Stimulated activated CD8-positive, alpha-beta memory T cell treated with anti-CD3 and anti-CD28 coated beads, Interleukin-15, amount 100 ng/mL, for 24 hours (primary cell): ENCODE measurements around the gene CCDC85C.

Source experiments
- DNase-seq: peaks from one replicate; pipeline ENCODE4 v3.0.0-alpha.2; 2020; ENCODE audit warnings: low read depth

Gene CCDC85C

DNA sequence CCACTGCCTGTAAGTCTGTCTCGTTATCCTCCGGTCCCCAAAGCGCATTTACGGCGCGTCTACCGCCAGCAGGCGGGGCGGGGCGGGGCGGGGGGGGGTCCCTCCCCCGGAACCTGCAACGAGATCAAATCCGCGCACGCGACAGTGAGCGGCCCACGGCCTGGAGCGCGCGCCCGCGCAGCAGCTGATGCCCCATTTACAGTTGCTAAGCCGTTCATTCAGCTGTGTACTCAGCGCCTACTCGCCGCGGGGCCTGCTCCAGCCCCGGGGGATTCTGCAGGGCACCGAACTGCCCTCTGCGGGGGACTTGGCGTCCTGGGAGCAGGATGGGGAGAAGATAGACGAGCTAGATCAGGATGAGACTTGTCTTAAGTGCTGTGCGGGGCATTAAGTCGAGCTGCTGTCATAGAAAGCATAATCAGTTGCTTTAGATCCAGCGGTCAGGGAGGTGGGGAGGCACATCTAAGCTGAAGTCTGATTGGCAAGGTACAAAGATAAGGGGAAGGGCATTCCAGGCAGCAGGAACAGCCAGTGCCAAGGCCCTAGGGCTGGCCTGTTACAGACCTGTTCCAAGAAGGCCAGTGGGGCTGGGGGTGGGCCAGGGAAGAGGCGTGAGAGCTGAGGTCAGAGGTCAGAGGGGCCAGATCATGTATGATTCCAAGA is 1.4 kb upstream of the CCDC85C start:
- DNase-seq = peak; percentile 29

DNA sequence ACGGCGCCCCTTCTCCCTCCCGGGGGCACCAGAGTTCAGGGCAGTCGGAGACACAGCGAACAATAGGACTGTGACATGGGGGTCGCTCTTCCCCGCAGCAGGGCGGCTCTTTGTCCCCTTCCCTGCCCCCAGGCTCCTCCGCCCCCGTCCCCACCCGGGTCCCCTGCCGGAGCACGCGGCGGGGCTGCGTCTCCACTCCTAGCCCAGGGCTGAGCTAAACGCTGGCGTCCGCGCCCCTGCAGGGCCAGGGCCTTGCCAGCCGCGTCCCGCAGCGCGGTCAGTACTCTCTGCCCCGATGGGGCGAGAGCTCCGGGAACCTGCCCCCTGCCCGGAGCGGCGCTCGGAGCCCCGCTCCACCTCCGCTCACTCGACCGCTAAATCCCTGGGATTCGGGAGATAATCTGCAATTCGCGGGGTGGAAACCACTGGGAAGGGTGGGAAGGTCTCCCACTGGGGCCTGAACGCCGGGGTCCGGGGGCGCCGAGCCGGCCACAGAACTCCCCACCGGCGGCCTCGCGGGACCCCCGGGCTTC is 825 bp upstream of the CCDC85C start:
- peak; percentile 13 for DNase-seq

DNA sequence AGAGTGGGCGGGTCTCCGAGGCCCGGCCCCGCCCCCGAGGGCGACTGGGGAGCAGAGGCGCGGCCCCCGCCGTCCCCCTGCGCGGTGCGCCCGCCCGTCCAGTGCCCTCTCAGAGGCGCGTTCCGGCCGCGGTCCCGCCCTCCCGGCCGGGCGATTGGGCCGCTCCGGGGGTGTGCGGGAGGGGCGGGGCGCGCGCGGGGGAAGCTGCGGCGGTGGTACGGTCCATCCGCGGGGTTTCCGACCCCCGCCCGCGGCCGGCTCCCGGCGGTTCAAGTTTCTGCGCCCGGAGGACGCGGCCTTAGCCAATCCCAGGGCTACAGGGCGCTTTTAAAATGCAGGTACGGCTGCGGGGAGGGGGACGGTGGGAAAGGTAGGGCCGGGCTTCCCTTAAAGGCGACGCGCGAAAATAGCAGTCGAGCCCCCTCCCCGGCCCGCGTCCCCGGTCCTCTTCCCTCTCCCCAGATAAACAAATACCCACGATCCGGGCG is 315 bp upstream of the CCDC85C start:
- DNase-seq = peak; percentile 83

DNA sequence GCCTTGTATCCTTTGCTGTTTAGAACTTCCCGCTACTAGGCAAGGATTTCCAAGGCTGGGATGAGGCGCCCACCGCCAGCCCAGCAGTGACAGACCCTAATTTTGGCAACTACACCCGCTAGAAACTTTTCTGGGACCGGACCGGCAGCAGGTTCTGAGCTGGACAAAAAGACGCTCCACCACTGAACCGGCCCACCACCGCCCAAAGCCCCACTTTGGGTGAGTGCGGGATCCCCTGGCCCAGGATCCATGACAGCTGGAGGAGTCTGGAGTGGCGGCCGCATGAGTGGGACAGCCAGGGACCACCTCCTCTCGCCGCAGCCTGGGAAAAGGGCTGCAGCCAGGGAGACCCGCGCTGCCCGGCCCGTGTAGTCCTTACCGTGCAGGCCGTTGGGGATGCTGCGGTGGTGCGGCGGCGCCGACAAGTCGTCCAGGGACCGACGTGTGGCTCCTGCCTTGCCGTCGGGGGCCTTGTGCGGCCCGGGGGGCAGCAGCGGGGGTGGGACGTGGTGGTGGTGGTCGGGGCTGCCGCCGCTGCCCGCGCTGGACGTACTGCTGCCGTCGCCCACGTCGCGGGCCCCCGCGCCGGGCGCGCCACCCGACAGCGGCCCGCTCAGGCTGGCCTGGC is 1.1 kb downstream of the CCDC85C start:
- no peak for DNase-seq

DNA sequence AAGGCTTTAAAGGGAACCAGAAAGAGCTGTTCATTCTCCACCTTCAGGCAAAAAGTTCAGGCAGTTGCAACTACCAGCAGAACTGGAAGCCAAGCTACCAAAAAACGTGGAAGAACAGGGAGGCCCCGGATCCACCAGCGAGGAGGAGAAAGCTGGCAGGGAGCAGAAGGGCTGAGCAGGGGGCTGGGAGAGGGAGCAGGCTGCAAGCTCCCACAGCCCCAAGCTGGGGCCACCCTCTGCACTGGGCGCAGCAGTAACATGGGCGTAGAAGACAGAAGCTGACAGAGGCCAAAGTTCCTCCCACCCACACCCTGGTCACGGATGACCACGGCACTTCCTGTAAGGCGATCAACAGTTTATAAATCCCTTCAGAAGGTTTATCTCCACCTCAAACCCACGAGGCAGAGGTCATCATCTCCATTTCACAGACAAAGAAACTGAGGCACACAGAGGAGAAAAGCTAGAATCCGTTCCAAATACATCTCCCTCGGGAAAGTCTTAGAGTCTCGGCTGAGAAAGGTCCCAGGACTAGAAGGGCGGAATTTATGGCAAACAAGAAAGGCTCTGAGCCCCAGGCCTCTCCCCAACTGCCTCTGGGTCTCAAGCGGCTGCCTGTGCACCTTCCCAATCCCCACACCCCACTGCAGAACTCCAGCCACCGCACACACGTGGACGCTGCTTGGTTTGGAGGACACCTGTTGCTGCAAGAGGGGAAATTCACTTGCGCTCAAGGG is 1.8 kb downstream of the CCDC85C start:
- DNase-seq = no peak

DNA sequence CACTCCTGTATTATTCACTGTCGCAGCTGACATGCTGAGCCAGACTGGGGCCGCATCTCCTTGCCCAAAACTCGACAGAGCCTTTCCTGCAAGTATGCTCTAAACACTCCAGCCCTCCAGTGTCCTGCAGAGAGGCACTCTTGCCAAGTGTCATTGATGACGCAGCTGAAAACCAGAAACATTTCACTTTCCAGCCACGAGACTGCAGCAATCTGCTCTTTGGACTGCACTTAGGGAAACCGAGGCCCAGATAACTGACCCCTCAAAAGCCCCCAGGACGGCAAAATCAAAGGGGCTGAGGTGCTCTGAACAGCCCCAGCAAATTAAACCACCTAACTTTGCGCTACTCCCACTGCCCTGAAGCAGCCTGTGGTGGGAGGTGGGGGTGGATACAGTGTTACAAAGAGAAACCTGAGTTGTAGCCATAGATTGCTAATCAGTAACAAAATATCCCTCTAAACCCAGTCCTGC is 2.6 kb downstream of the CCDC85C start:
- DNase-seq = no peak

DNA sequence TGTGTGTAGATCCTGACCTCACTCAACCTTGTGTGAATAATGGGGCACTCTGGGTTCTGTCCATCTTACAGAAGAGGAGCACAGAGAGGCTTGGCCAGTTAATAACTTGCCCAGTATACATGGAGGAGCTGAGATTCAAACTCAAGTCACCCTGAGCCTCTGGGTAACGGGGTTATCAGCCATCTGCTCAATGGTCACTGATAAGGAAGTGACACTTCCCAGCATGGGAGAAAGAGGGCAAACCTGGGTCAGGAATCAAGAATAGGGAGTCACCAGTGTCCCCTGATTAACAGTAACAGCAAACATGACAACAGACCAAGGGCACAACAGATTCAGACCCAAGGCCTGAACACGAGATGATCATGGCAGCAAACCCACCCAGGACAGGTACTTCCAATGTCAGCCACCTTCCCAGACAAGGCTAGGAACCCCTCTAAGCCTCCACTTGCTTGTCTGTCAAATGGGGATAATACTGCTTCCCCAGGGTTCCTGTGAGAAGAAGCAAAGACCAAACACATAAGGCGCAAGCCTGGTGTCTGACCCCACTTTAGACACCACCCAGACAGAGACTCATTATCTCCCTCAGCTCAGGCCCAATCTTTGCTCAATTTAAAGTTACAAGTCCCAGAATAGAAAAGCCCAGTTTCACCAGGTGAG is 3.6 kb downstream of the CCDC85C start:
- DNase-seq = no peak

DNA sequence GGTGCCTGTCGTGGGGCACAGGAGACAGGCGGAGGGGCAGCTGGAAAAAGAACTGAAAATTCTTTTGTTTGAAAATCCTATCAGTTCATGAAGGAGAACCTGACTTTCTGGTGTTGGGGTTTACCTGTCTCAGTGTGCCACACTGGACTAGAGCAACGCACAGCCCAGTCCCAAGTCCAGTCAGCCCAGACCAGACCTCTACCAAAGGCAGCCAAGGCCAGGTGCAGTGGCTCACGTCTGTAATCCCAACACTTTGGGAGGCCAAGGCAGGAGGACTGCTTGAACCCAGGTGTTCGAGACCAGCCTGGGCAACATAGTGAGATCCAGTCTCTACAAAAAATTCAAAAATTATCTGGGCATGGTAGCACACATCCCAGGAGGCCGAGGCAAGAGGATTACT is 4.6 kb downstream of the CCDC85C start:
- DNase-seq = no peak

DNA sequence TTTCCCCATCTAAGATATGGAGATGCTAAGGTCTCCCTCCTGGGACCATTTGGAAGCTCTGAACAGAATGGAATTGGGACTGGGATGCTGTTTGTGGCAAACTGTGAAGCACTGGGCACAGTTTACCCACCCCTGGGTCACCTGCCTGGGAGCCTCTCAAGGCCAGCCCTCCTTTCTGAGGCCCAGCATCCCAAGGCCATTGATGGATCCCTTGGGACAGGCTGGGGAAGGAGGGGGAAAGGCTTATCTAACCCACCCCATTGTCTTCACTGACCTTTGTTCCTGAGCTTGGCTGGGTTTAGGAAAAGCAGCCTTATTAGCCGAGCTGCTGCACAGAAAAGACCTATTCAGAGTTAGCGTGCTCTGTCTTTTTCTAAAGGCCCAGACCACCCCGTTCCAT is 5.2 kb downstream of the CCDC85C start:
- DNase-seq = no peak

DNA sequence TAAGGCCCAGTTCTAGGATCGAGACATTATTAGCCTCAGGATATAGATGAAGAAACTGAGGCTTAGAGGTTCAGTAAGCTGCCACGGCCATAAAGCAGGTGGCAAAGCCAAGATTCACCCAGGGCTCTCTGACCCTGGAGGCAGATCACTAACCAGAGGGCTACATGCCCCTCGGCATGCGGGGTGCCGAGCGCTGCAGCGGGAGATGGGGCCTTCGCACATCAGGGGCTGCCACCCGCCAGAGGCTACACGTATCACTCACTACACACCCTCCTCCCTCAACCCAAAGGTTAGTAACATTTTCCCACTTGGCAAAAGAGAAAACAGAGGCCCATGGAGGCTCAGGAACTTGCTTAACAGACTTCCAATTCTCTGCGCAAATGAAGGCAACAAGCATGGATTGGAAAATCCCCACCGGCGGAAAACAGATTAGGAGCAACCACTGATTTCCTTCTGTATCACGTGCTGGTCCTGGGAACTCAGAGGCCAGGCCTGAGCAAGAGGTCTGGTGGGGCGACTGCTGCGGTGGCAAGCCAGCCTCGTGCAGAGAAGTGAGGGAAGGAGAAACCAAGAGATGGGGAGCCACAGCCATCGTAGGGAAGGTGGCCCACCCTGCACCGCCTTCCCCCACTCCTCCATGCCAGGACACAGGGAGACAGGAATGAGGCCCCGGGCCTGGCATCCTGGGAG is 6.0 kb downstream of the CCDC85C start:
- DNase-seq = no peak

DNA sequence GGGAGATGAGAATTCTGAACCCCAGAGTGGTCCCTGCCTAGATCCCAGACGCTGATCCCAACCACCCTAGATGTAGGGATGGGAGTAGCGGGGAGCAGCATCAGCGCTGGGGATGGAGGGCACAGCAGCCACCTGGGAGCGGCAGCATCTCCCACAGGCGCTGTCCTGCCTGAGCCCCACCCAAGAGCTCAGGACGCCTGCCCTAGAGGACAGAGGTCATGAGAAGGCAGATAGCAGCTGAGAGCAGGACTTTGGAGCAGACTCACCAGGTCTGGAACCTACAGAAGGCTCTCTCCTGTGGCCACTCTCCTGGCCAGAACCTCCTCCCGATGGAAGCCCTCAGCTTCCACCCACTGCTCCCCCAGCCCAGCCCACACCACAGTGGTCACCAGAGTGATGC is 7.2 kb downstream of the CCDC85C start:
- no peak for DNase-seq

DNA sequence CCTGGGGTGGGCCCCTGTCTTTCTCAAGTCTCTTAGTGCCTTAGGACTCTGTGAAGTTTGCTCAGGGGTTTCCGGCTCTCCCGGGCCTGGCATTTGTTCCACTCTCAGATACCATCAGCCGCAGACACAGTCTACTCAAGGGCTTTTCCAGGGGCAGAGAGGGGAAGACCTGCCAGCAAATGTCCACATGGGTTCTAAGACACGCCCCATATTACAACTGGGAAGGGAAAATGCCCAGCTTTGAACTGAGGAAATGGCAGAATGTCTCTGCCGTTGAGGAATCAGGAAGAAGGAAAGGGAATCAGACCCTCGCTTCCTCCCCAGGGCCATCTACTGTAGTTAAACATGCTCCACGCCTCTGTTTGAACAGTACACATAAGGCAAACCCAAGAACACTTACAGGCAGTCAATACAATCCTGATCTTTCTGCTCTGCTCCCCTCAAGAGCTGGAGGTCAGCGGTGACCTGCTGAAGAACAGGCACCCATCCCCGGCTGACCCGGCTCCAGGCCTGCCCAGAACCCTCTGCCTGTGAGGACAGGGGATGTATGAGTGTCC is 7.9 kb downstream of the CCDC85C start:
- no peak for DNase-seq

DNA sequence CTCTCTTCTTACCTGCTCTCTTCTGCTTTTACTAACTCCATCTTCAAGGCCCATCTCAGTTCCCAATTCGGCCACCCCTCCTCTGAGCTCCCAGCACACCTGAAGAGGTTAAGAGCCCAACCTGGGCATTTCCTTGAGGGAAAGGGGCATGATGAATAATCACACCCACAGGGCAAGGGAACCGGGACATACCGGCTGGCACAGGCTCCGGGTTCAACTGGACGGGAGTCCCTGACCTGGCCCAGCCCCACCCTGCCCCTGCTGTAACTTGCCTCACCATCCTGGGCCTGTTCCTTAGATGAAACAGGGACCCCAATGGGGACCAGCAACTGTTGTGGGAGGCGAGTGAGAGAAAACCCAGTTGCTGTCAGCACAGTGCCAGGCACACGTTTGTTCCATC is 8.5 kb downstream of the CCDC85C start:
- no peak for DNase-seq

DNA sequence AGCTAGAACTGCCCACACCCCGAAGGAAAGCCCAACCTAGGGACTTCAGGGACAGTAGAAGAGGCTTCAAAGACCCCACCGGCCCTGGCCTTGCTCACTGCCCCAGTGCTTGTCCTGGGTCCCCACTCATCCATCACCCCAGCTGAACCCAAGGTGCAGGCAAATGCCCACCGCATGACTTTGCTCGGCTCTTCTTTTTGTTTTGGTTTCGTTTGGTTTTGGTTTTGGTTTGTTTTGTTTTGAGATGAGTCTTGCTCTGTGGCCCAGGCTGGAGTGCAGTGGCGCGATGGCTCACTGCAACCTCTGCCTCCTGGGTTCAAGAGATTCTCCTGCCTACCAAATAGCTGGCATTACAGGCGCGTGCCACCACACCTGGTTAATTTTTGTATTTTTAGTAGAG is 9.0 kb downstream of the CCDC85C start:
- no peak for DNase-seq

DNA sequence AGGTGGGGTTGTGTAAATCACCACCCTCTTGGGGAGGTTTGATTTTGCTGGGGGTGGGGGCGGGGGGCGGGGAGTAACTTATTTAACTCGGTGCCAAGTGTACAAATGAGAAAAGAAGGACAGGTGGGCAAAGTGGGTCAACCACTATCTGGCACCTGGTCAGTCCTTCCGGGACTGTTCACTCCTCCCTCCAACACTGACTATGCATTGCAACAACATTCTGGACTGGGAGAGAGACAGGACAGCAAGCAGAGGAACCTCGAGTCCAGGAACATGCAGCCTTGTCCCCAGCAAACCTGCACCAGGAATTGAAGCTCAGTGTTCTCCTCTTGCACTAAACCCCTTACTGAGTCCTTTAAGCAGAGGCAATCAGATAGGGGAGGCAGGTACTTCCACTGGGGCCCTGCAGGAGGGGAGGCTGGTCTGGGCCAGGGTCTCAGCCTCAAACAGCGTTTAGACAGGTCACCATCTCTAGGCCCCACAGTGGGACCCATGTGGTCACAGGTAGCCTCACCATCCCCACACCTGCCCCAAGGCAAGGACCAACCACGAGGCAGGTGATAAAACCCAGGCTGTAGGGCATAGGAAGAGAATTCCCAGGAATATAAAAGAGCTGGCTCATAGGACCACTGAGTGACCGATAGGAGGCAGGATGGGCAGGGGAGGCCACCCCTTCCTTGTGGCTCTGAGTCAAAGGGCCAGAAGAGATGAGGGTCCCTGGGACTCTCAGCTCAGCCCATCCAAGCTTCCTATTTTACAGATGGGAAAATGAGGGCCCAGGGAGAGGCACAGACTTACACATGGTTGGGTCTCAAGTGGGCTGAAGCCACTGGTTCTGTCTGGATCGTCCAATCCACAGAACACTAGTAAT is 9.8 kb downstream of the CCDC85C start:
- no peak for DNase-seq

DNA sequence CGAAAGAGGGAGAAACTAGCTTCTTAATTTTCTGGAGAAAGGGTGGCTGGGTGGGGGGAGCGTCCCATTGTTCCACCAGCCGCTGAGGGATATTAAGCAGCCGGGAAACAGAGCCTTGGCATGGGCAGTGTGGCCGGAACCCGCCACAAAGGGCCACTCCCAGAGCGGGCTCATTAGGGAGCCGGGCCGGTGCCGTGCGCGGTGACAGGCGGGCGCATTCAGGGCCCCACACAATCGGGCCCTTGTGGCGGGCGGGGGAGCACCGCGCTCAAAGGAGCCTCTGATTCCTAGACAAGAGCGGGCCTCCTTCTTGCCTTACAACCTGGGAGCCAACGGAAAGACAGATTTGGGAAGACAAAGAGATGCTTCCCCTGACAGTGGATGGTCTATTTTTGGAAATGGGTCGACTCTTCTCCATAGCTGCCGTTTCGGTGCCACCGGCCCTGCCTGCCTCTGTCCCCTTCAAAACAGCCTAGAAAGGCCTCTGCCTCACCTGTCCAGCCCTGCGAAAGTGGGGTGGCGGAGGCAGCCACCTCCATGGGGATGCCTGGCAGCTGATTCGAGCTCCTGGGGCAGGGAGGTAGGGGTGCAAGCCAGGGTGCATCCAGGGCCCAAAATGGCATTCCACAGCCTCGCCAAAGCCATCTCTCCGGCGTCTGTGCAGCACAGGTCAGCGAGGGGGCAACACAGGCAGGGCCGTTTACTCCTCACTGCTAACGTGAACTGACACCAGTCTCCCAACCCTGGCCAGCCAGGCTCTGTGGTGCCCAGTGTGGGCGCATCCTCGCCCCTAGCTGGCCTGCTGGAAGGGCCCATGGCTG is 10.9 kb downstream of the CCDC85C start:
- DNase-seq = no peak

DNA sequence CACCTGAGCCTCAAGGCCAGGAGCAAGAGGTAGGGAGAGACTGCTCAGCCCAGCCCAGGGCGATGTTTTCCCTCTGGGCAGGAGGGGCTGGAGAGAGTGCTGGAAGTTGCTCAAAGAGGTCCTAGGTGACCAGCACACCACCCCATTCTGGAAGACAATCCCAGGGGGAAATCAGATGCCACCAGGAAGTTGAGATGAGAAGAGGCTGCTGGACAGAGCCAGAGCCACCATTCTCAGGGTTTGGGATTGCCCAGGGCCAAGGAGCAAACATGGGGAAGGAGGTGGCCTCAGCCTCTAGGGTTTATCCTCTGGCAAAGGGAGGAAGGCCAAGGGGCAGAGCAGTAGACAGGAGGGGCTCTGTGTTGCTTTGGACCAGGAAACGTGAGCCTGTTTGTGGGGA is 11.6 kb downstream of the CCDC85C start:
- DNase-seq = no peak

DNA sequence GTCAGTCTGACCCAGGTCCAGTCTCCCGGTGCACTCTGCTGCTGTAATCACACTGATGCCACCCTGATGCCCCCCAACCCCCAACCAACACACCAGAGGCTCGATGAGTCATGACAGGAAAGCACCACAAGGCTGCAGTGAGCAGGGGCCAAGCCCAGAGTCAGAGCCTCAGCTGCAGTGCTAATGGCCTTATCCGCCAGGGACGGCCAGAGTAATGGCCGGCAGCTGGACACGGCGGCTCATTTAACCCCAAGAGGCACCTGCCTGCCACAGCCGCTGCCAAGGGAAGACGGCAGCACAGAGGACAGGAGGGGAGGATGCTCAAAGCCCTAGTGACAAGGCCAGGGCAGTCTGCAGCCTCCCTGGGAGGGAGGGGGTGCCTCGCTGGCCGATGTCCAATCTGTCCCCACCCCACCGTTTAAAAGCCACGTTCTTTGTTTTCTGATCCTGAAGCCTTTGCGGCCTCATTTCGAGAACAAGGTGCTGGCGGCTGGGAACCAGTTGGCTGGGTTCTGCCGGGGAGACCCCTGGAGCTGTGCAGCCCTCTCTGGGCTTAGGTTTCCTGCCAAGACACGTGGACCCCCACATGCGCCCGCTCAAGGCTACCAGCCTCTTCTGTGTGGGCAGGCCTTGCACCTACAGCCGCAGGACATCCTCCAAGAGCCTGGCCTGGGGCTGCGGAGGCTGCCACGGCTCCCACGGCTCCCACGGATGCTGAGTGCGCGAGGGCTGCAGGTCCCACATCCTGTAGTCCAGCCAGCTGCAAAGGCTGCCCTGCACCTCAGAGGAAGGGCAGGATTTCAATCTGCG is 13.1 kb downstream of the CCDC85C start:
- DNase-seq = no peak
